Gastrocnemius medialis (tissue), 4 donors: ENCODE data around the gene CYTH3.

Source experiments
- CTCF ChIP-seq, 5 experiments: fragments of 450-650 bp in 3 of 5; fragments of 200-600 bp in 2 of 5; sonication (generic) in 2 of 5; IDR thresholded peaks in 4 of 5; conservative IDR thresholded peaks in 1 of 5; 1 replicate in 4 of 5; 2 replicates in 1 of 5; pipeline ENCODE4 v1.5.1; 2016 to 2019; ENCODE audit warnings: antibody characterized with exemption in 5 of 5, mild to moderate bottlenecking in 3 of 5, moderate library complexity in 3 of 5
- POLR2A ChIP-seq, 2 donors: fragments of 450-650 bp; IDR thresholded peaks; one replicate each; pipeline ENCODE4 v1.6.1; 2017; ENCODE audit warnings: antibody characterized with exemption in 2 of 2, mild to moderate bottlenecking in 2 of 2, moderate library complexity in 2 of 2

GRCh38 chr7:6179620-6180343, 92.6 kb downstream of the CYTH3 start:
- no peak for TF ChIP-seq CTCF (IDR thresholded peaks at IDR 0.05 in 4 of 5, conservative IDR thresholded peaks at IDR 0.05 in 1 of 5)
- no peak for TF ChIP-seq POLR2A (IDR thresholded peaks at IDR 0.05)
